Measurements from ENCODE around the gene ITPA. TPM values are rescaled to one million over a fixed set of nuclear protein-coding genes. Genes with fewer than 3 reads are reported as not detected.

Gene ITPA
- total RNA-seq, 2 experiments from 2014 or later = 56.3 to 66.9 TPM

- ChIA-PET CTCF (no interaction called here), POLR2A (no interaction called here)
- Mint-ChIP-seq H3K4me3 (no peak overlapping the region), H3K27me3 (peaks cover 42% of the 10 kb centered on the region), H3K4me1 (ENCODE audit: low read depth) (peaks cover 7% of the 10 kb centered on the region), H3K27ac (no peak overlapping the region), H3K36me3 (ENCODE audit: low read depth) (no peaks in the 10 kb centered on the region), H3K9me3 (no peaks in the 10 kb centered on the region)
- intact Hi-C loops (cut with micrococcal nuclease) = no loop called here
- ATAC-seq (no peak), DNase-seq (no peak)
- no peak for TF ChIP-seq CTCF (IDR thresholded peaks at IDR 0.05)
These were observed 35.3 kb downstream of the ITPA start for GRCh38 chr20:3244613-3245012.

GRCh38 chr20:3245156-3245555 lies 35.9 kb downstream of the ITPA start:
- Mint-ChIP-seq H3K9me3 (no peaks in the 10 kb centered on the region), H3K4me3 (no peak overlapping the region), H3K4me1 (ENCODE audit: low read depth) (peaks cover 4% of the 10 kb centered on the region), H3K36me3 (ENCODE audit: low read depth) (no peaks in the 10 kb centered on the region), H3K27me3 (peaks cover 41% of the 10 kb centered on the region), H3K27ac (no peak overlapping the region)
- CTCF ChIA-PET = interaction anchor here (0.8 kb wide), 1 partner anchor 19 kb away, joined by 3 read pairs; no protein-coding TSS in a partner anchor
- intact Hi-C loops (cut with micrococcal nuclease) = no loop called here
- ATAC-seq = no peak
- DNase-seq = no peak
- POLR2A ChIA-PET = no interaction called here
- TF ChIP-seq CTCF (IDR thresholded peaks at IDR 0.05) = no peak

GRCh38 chr20:3245711-3246110 lies 36.4 kb downstream of the ITPA start:
- H3K4me3 Mint-ChIP-seq = no peak overlapping the region
- no peak for ATAC-seq
- no peak for TF ChIP-seq CTCF (IDR thresholded peaks at IDR 0.05)
- no peak for DNase-seq
- intact Hi-C loops (cut with micrococcal nuclease) = no loop called here
- no peaks in the 10 kb centered on the region for H3K36me3 Mint-ChIP-seq (ENCODE audit: low read depth)
- H3K9me3 Mint-ChIP-seq = no peaks in the 10 kb centered on the region
- H3K27ac Mint-ChIP-seq = no peak overlapping the region
- CTCF ChIA-PET = interaction anchor here (0.8 kb wide), 1 partner anchor 18 kb away, joined by 3 read pairs; no protein-coding TSS in a partner anchor
- POLR2A ChIA-PET = no interaction called here
- H3K4me1 Mint-ChIP-seq (ENCODE audit: low read depth) = peaks cover 5% of the 10 kb centered on the region
- peaks cover 39% of the 10 kb centered on the region for H3K27me3 Mint-ChIP-seq

- H3K27me3 Mint-ChIP-seq = peaks cover 31% of the 10 kb centered on the region
- H3K36me3 Mint-ChIP-seq (ENCODE audit: low read depth) = no peaks in the 10 kb centered on the region
- H3K27ac Mint-ChIP-seq = no peak overlapping the region
- TF ChIP-seq CTCF (IDR thresholded peaks at IDR 0.05) = no peak
- no peak overlapping the region for H3K4me3 Mint-ChIP-seq
- H3K9me3 Mint-ChIP-seq = no peaks in the 10 kb centered on the region
- ChIA-PET POLR2A (interaction anchor here (0.6 to 1.1 kb wide), 3 partner anchors 22 to 121 kb away, joined by 3 to 4 read pairs (median 3); no protein-coding TSS in a partner anchor), CTCF (interaction anchor here (1.1 kb wide), 1 partner anchor 24 kb away, joined by 3 read pairs; no protein-coding TSS in a partner anchor)
- DNase-seq (no peak), ATAC-seq (no peak)
- H3K4me1 Mint-ChIP-seq (ENCODE audit: low read depth) = peaks cover 5% of the 10 kb centered on the region
- intact Hi-C loops (cut with micrococcal nuclease) = no loop called here
These were observed 37.4 kb downstream of the ITPA start for GRCh38 chr20:3246682-3247081.

- no peak overlapping the region for H3K4me3 Mint-ChIP-seq
- ChIA-PET CTCF (interaction anchor here (0.8 to 2.1 kb wide), 7 partner anchors 8 to 76 kb away, joined by 3 to 7 read pairs (median 4); partner anchors contain the start of gene ITPA), POLR2A (interaction anchor here (1.0 to 1.2 kb wide), 2 partner anchors 55 to 120 kb away, joined by 3 to 4 read pairs; no protein-coding TSS in a partner anchor)
- H3K9me3 Mint-ChIP-seq = no peaks in the 10 kb centered on the region
- no peak for TF ChIP-seq CTCF (IDR thresholded peaks at IDR 0.05)
- no peak overlapping the region for H3K27ac Mint-ChIP-seq
- peaks cover 5% of the 10 kb centered on the region for H3K4me1 Mint-ChIP-seq (ENCODE audit: low read depth)
- H3K36me3 Mint-ChIP-seq (ENCODE audit: low read depth) = no peaks in the 10 kb centered on the region
- DNase-seq (no peak), ATAC-seq (no peak)
- H3K27me3 Mint-ChIP-seq = peaks cover 25% of the 10 kb centered on the region
- intact Hi-C loops (cut with micrococcal nuclease) = no loop called here
These were observed 38.3 kb downstream of the ITPA start for GRCh38 chr20:3247638-3248037.
